K562 (cell line): ENCODE results near the gene ZNF473. TPM values are rescaled to one million over a fixed set of nuclear protein-coding genes. Genes with fewer than 3 reads are reported as not detected.

Experiments used
- C11orf30 ChIP-seq: fragments of 450-650 bp; IDR thresholded peaks from 2 replicates; pipeline ENCODE4 v1.6.1; 2016; ENCODE audit warnings: low read depth, mild to moderate bottlenecking
- CAMTA2 ChIP-seq: fragments of 250-450 bp; sonication (Bioruptor Pico); conservative IDR thresholded peaks from 2 replicates; pipeline ENCODE4 v1.5.1; 2022
- CEBPG ChIP-seq, 3 experiments: fragments of 200-800 bp in 1 of 3; sonication (Bioruptor generic) in 1 of 3; sonication (generic) in 1 of 3; formaldehyde crosslinking in 1 of 3; IDR thresholded peaks in 2 of 3; conservative IDR thresholded peaks in 1 of 3; 2 replicates each; pipeline versions ENCODE4 v1.6.1 to v1.8.0; 2016 to 2022; ENCODE audit warnings: missing compliant biosample characterization in 2 of 3, missing genetic modification characterization in 2 of 3, mild to moderate bottlenecking in 1 of 3, missing genetic modification reagents in 1 of 3
- EGR1 ChIP-seq: fragments of 450-650 bp; conservative IDR thresholded peaks from 2 replicates; pipeline ENCODE4 v1.6.1; 2017; ENCODE audit warnings: mild to moderate bottlenecking
- FOXP1 ChIP-seq: sonication (generic); formaldehyde crosslinking; IDR thresholded peaks from 2 replicates; pipeline ENCODE4 v1.8.0; 2022; ENCODE audit warnings: mild to moderate bottlenecking, missing genetic modification reagents
- HDAC1 ChIP-seq, 2 experiments: fragments of 450-650 bp; IDR thresholded peaks; 2 replicates each; pipeline ENCODE4 v1.6.1; 2016 to 2017; ENCODE audit warnings: inconsistent platforms in 1 of 2, mild to moderate bottlenecking in 1 of 2, moderate library complexity in 1 of 2
- JUN ChIP-seq, 2 experiments: sonication (generic) in 1 of 2; formaldehyde crosslinking in 1 of 2; IDR thresholded peaks; 2 replicates each; pipeline versions ENCODE4 v1.6.1 to v1.8.0; 2012 to 2022; ENCODE audit warnings: borderline replicate concordance in 2 of 2, mild to moderate bottlenecking in 2 of 2, improper control_type of control experiment in 1 of 2, low read depth in 1 of 2, low read length in 1 of 2, missing genetic modification reagents in 1 of 2
- MYNN ChIP-seq, 2 experiments: sonication (generic); formaldehyde crosslinking in 1 of 2; IDR thresholded peaks; 2 replicates each; pipeline versions ENCODE4 v1.5.0 to v1.6.1; 2016 to 2020; ENCODE audit warnings: antibody characterized with exemption in 1 of 2, missing genetic modification reagents in 1 of 2
- POLR2G ChIP-seq: fragments of 200-400 bp; formaldehyde crosslinking; IDR thresholded peaks from 2 replicates; pipeline ENCODE4 v1.6.1; 2017; ENCODE audit warnings: low read depth, mild to moderate bottlenecking, antibody characterized with exemption, low read length, moderate library complexity
- SMAD4 ChIP-seq: fragments of 250-450 bp; sonication (Bioruptor Pico); conservative IDR thresholded peaks from 2 replicates; pipeline ENCODE4 v1.8.0; 2021; ENCODE audit warnings: inconsistent platforms, mild to moderate bottlenecking, moderate library complexity
- ZFX ChIP-seq: sonication (generic); formaldehyde crosslinking; IDR thresholded peaks from 2 replicates; pipeline ENCODE4 v1.8.0; 2022; ENCODE audit warnings: mild to moderate bottlenecking, missing genetic modification reagents, moderate library complexity
- ZNF12 ChIP-seq: sonication (generic); formaldehyde crosslinking; IDR thresholded peaks from 2 replicates; pipeline ENCODE4 v1.4.0; 2020; ENCODE audit warnings: mild to moderate bottlenecking, missing genetic modification reagents
- ZNF444 ChIP-seq: fragments of 250-450 bp; sonication (Bioruptor Pico); IDR thresholded peaks from 2 replicates; pipeline ENCODE4 v1.4.0; 2020; ENCODE audit warnings: mild to moderate bottlenecking, moderate library complexity
- ZNF589 ChIP-seq: fragments of 200-800 bp; sonication (Bioruptor generic); IDR thresholded peaks from 2 replicates; pipeline ENCODE4 v1.6.1; 2016; ENCODE audit warnings: low read depth, missing genetic modification characterization, missing compliant biosample characterization
- ZNF707 ChIP-seq: fragments of 250-450 bp; sonication (Bioruptor Pico); conservative IDR thresholded peaks from 2 replicates; pipeline ENCODE4 v1.8.0; 2022; ENCODE audit warnings: inconsistent platforms, mild to moderate bottlenecking, moderate library complexity
- polyA plus RNA-seq, 8 experiments: library from polyadenylated mRNA; depleted of rRNA in 4 of 8; stranded (reverse) in 5 of 8; unstranded in 3 of 8; fragments of >200 nt; fragmentation: Nextera tagmentation in 2 of 8; fragmentation: Illumina TruSeq in 1 of 8; extraction: Ambion mirVana in 2 of 8; extraction: Trizol in 1 of 8; gene quantifications; 2 replicates each; pipeline versions ENCODE4 v1.2.1 to v1.2.3, GENCODE V29; 2011 to 2014; ENCODE audit warnings: inconsistent platforms in 1 of 8, missing spikeins in 1 of 8
- total RNA-seq, 7 experiments: library from RNA; depleted of rRNA in 6 of 7; stranded (reverse); fragments of >200 nt in 6 of 7; fragmentation: Illumina TruSeq in 2 of 7; extraction: Trizol in 2 of 7; gene quantifications; 2 replicates each; pipeline versions ENCODE4 v1.2.1 to v1.2.3, GENCODE V29; 2011 to 2021; ENCODE audit warnings: low replicate concordance in 1 of 7
- TF ChIP-seq, protein P1 (sequence below): sonication (generic); formaldehyde crosslinking; IDR thresholded peaks from 2 replicates; pipeline ENCODE4 v1.9.0; 2022; ENCODE audit warnings: mild to moderate bottlenecking, missing genetic modification reagents
- TF ChIP-seq, protein P2 (sequence below): sonication (generic); formaldehyde crosslinking; IDR thresholded peaks from 2 replicates; pipeline ENCODE4 v1.8.1; 2023; ENCODE audit warnings: mild to moderate bottlenecking, missing genetic modification reagents
- TF ChIP-seq, protein P3 (sequence below), 2 experiments: fragments of 450-650 bp; IDR thresholded peaks; 2 replicates each; pipeline ENCODE4 v1.6.1; 2016
- TF ChIP-seq, protein P4 (sequence below): fragments of 250-450 bp; sonication (Bioruptor Pico); IDR thresholded peaks from 2 replicates; pipeline ENCODE4 v1.4.0; 2020; ENCODE audit warnings: mild to moderate bottlenecking

The ZNF473 gene
- total and polyA plus RNA-seq, 9 of the 15 experiments (the other 6 are each of a cell fraction or from before 2014, with no cell fraction given) = 8.2 to 34.0 (median 28.5) TPM

DNA sequence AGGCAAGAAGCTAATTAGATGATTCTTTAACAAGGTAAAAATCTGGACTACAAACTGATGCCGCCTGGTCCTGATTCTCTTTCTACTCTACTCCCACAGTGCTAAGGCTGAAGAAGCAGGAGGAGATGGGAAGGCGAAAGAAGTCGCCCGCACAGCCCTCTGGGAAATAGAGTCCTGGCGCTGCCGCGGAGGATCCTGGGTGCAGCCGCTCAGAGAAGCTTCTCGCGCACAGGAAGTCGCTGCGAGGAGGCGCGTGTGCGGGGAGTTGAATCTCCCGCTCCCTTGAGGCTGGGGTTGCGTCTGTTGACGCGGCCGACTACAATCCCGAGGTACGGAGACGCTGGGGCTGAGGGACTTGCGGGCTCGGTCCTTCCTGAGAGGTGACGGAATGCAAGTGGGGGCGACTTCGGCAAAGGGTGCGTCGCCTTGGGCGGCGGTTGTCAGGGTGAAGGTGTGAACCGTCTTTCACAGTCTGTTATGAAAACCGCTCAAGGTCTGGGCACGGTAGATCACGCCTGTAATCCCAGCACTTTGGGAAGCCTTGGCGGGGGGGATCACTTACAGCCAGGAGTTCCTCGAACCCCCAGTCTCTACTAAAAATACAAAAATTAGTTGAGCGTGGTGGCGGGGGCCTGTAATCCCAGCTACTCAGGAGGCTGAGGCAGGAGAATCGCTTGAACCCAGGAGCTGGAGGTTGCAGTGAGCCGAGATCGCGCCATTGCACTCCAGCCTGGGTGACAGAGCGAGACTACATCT, at the start of gene ZNF473 (continued):
- TF ChIP-seq ZFX (CRISPR knock-in tag) = peak; percentile 33; the same call in 1 of the 2 replicates
- TF ChIP-seq FOXP1 (CRISPR knock-in tag) = peak; percentile 98
- TF ChIP-seq CEBPG (CRISPR knock-in tag; IDR thresholded peaks at IDR 0.05) = peak; percentile 61; the same call in 1 of the 2 replicates
- no peak for TF ChIP-seq CEBPG (tag; conservative IDR thresholded peaks at IDR 0.05 in 1 of 2, IDR thresholded peaks at IDR 0.05 in 1 of 2)
- no peak for TF ChIP-seq JUN (IDR thresholded peaks at IDR 0.05; ENCODE audit: borderline replicate concordance, low read depth, low read length)
- TF ChIP-seq JUN (CRISPR knock-in tag; IDR thresholded peaks at IDR 0.05; ENCODE audit: borderline replicate concordance) = peak; percentile 80; the same call in 1 of the 2 replicates
- TF ChIP-seq CAMTA2 (CRISPR knock-in tag) = no peak
- peak in 1 of 2 experiments; percentile 95; a peak in 2 of 4 replicates for TF ChIP-seq HDAC1 (IDR thresholded peaks at IDR 0.05)
- peak; percentile 77; the same call in 1 of the 2 replicates for TF ChIP-seq ZNF12 (CRISPR knock-in tag)
- TF ChIP-seq ZNF444 (CRISPR knock-in tag) = no peak
- TF ChIP-seq MYNN (IDR thresholded peaks at IDR 0.05) = peak; percentile 84
- no peak for TF ChIP-seq MYNN (CRISPR knock-in tag; IDR thresholded peaks at IDR 0.05)
- peak; percentile 92 for TF ChIP-seq POLR2G
- peak; percentile 58 for TF ChIP-seq SMAD4 (CRISPR knock-in tag)
- no peak for TF ChIP-seq ZNF707 (CRISPR knock-in tag)
- TF ChIP-seq, protein P1, sequence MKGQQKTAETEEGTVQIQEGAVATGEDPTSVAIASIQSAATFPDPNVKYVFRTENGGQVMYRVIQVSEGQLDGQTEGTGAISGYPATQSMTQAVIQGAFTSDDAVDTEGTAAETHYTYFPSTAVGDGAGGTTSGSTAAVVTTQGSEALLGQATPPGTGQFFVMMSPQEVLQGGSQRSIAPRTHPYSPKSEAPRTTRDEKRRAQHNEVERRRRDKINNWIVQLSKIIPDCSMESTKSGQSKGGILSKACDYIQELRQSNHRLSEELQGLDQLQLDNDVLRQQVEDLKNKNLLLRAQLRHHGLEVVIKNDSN (CRISPR knock-in tag) = peak; percentile 54; the same call in 1 of the 2 replicates
- TF ChIP-seq, protein P2, sequence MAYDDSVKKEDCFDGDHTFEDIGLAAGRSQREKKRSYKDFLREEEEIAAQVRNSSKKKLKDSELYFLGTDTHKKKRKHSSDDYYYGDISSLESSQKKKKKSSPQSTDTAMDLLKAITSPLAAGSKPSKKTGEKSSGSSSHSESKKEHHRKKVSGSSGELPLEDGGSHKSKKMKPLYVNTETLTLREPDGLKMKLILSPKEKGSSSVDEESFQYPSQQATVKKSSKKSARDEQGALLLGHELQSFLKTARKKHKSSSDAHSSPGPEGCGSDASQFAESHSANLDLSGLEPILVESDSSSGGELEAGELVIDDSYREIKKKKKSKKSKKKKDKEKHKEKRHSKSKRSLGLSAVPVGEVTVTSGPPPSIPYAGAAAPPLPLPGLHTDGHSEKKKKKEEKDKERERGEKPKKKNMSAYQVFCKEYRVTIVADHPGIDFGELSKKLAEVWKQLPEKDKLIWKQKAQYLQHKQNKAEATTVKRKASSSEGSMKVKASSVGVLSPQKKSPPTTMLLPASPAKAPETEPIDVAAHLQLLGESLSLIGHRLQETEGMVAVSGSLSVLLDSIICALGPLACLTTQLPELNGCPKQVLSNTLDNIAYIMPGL (CRISPR knock-in tag) = peak; percentile 95; the same call in 1 of the 2 replicates
- no peak for TF ChIP-seq EGR1
- TF ChIP-seq C11orf30 = peak; percentile 55; the same call in 1 of the 2 replicates
- TF ChIP-seq, protein P3, sequence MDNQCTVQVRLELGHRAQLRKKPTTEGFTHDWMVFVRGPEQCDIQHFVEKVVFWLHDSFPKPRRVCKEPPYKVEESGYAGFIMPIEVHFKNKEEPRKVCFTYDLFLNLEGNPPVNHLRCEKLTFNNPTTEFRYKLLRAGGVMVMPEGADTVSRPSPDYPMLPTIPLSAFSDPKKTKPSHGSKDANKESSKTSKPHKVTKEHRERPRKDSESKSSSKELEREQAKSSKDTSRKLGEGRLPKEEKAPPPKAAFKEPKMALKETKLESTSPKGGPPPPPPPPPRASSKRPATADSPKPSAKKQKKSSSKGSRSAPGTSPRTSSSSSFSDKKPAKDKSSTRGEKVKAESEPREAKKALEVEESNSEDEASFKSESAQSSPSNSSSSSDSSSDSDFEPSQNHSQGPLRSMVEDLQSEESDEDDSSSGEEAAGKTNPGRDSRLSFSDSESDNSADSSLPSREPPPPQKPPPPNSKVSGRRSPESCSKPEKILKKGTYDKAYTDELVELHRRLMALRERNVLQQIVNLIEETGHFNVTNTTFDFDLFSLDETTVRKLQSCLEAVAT (IDR thresholded peaks at IDR 0.05) = 0 out of 4 replicates have a peak, but pooled peaks of 1 of the 2 experiments have one; percentile 12
- TF ChIP-seq ZNF589 (CRISPR knock-in tag) = peak; percentile 29; the same call in 1 of the 2 replicates
- TF ChIP-seq, protein P4, sequence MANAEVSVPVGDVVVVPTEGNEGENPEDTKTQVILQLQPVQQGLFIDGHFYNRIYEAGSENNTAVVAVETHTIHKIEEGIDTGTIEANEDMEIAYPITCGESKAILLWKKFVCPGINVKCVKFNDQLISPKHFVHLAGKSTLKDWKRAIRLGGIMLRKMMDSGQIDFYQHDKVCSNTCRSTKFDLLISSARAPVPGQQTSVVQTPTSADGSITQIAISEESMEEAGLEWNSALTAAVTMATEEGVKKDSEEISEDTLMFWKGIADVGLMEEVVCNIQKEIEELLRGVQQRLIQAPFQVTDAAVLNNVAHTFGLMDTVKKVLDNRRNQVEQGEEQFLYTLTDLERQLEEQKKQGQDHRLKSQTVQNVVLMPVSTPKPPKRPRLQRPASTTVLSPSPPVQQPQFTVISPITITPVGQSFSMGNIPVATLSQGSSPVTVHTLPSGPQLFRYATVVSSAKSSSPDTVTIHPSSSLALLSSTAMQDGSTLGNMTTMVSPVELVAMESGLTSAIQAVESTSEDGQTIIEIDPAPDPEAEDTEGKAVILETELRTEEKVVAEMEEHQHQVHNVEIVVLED = peak; percentile 73
